Caco-2 (cell line): ENCODE measurements around the gene C6orf132. TPM values are rescaled to one million over a fixed set of nuclear protein-coding genes. Genes with fewer than 3 reads are reported as not detected.

Experiments used
- BruUV-seq: library from RNA; stranded (reverse); fragments of 400-500 nt; replicated peaks from 2 replicates; lab custom pipeline; 2021; lab: Mats Ljungman, UMichigan
- CTCF ChIA-PET: fragments of 300-600 bp; sonication (Branson Sonifier 250); formaldehyde crosslinking; loops from one replicate; lab custom pipeline; 2022; ENCODE audit warnings: antibody characterized with exemption; lab: Charles Lee
- POLR2A ChIA-PET: fragments of 300-600 bp; sonication (Branson Sonifier 250); formaldehyde crosslinking; loops from one replicate; lab custom pipeline; 2022; ENCODE audit warnings: antibody characterized with exemption; lab: Charles Lee
- DNase-seq, 2 experiments: peaks; one replicate each; pipeline versions ENCODE4 v3.0.0 to v3.0.0-alpha.2; 2020 to 2022
- H3K27me3 ChIP-seq: replicated peaks from 2 replicates; pipeline ENCODE4 v1.6.0; 2011; ENCODE audit warnings: low read length; ENCODE audit not compliant: control insufficient read depth, insufficient read depth
- H3K36me3 ChIP-seq: 2 replicates; pipeline ENCODE4 v1.5.1; 2011; ENCODE audit warnings: low read length; ENCODE audit not compliant: control insufficient read depth, insufficient read depth
- H3K4me1 ChIP-seq: fragments of 250-450 bp; sonication (Bioruptor Pico); 2 replicates; pipeline ENCODE4 v1.5.1; 2020; ENCODE audit warnings: mild to moderate bottlenecking
- H3K4me3 ChIP-seq: 2 replicates; pipeline ENCODE4 v1.5.1; 2011; ENCODE audit warnings: low read depth, mild to moderate bottlenecking, control low read depth, low read length
- H3K9me3 ChIP-seq: fragments of 250-450 bp; sonication (Bioruptor Pico); 2 replicates; pipeline ENCODE4 v1.5.1; 2020; ENCODE audit warnings: mild to moderate bottlenecking, moderate library complexity
- H3K27ac Mint-ChIP-seq: one replicate; pipeline ENCODE4 v1.8.0; 2022; ENCODE audit warnings: mixed read lengths; ENCODE audit not compliant: unreplicated experiment
- H3K27me3 Mint-ChIP-seq: one replicate; pipeline ENCODE4 v1.8.0; 2022; ENCODE audit warnings: mixed read lengths; ENCODE audit not compliant: insufficient read depth, unreplicated experiment
- H3K36me3 Mint-ChIP-seq: one replicate; pipeline ENCODE4 v1.8.0; 2022; ENCODE audit warnings: mild to moderate bottlenecking, mixed read lengths; ENCODE audit not compliant: insufficient read depth, unreplicated experiment
- H3K4me1 Mint-ChIP-seq: one replicate; pipeline ENCODE4 v1.8.0; 2022; ENCODE audit warnings: low read depth, mixed read lengths; ENCODE audit not compliant: unreplicated experiment
- H3K4me3 Mint-ChIP-seq: one replicate; pipeline ENCODE4 v1.8.0; 2022; ENCODE audit warnings: mild to moderate bottlenecking, moderate library complexity, mixed read lengths; ENCODE audit not compliant: unreplicated experiment
- H3K9me3 Mint-ChIP-seq: one replicate; pipeline ENCODE4 v1.8.0; 2022; ENCODE audit warnings: mixed read lengths; ENCODE audit not compliant: unreplicated experiment
- intact Hi-C: fragments of 100-400 bp; cut with micrococcal nuclease; formaldehyde crosslinking; loops from one replicate; pipeline ENCODE4 v1.10.0; 2022; ENCODE audit not compliant: unreplicated experiment
- total RNA-seq: library from RNA; stranded (reverse); gene quantifications from 2 replicates; pipeline ENCODE4 v1.2.3, GENCODE V29; 2022
- TF ChIP-seq, protein P1 (sequence below), 2 experiments: fragments of 200-600 bp in 1 of 2; IDR thresholded peaks; 1 replicate in 1 of 2; 2 replicates in 1 of 2; pipeline versions ENCODE4 v1.5.1 to v1.8.0; 2011 to 2022; ENCODE audit warnings: antibody characterized with exemption in 1 of 2, control low read depth in 1 of 2, inconsistent platforms in 1 of 2, low read depth in 1 of 2, low read length in 1 of 2, mild to moderate bottlenecking in 1 of 2, moderate library complexity in 1 of 2; ENCODE audit not compliant: insufficient read depth in 1 of 2, severe bottlenecking in 1 of 2, unreplicated experiment in 1 of 2

The C6orf132 gene
- total RNA-seq, 1 experiment from 2014 or later: 56.2 TPM

DNA sequence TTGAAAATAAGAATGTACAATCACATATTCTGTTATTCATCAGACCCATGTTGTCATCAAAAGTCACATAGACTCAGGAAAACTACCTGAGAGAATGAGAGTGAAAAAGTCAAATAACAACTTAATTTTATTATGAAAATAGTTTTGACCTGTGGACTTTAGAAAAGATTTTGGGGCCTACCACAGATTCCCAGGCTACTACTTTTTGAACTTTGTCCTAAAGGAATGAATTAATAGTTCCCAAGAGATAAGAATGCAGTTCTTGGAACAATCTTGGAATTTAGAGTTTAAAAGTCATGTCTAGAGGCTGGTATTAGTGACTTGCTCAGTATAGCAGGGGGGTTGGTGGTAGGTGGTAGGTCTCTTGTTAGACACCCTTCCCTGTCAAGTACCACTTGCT lies 88.8 kb downstream of the C6orf132 start:
- Histone ChIP-seq H3K27me3 (no peaks in the 10 kb centered on the region), H3K9me3 (no peaks in the 10 kb centered on the region), H3K36me3 (peaks cover 4% of the 10 kb centered on the region), H3K4me1 (peaks cover 14% of the 10 kb centered on the region; the same call in 1 of the 2 replicates), H3K4me3 (no peak overlapping the region)
- Mint-ChIP-seq H3K36me3 (peaks cover 61% of the 10 kb centered on the region), H3K9me3 (no peaks in the 10 kb centered on the region), H3K27me3 (no peaks in the 10 kb centered on the region), H3K27ac (no peak overlapping the region), H3K4me1 (no peaks in the 10 kb centered on the region), H3K4me3 (no peak overlapping the region)
- TF ChIP-seq, protein P1, sequence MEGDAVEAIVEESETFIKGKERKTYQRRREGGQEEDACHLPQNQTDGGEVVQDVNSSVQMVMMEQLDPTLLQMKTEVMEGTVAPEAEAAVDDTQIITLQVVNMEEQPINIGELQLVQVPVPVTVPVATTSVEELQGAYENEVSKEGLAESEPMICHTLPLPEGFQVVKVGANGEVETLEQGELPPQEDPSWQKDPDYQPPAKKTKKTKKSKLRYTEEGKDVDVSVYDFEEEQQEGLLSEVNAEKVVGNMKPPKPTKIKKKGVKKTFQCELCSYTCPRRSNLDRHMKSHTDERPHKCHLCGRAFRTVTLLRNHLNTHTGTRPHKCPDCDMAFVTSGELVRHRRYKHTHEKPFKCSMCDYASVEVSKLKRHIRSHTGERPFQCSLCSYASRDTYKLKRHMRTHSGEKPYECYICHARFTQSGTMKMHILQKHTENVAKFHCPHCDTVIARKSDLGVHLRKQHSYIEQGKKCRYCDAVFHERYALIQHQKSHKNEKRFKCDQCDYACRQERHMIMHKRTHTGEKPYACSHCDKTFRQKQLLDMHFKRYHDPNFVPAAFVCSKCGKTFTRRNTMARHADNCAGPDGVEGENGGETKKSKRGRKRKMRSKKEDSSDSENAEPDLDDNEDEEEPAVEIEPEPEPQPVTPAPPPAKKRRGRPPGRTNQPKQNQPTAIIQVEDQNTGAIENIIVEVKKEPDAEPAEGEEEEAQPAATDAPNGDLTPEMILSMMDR (IDR thresholded peaks at IDR 0.05; ENCODE audit: insufficient read depth in 1 of 2, low read depth in 1 of 2, low read length in 1 of 2, severe bottlenecking in 1 of 2, unreplicated experiment in 1 of 2): no peak
- POLR2A ChIA-PET: no interaction called here
- no peak for DNase-seq
- no TSS peak for BruUV-seq
- intact Hi-C loops: loop anchor here (2.0 kb wide), 1 partner anchor 61 kb away; no protein-coding TSS in a partner anchor
- CTCF ChIA-PET: no interaction called here

DNA sequence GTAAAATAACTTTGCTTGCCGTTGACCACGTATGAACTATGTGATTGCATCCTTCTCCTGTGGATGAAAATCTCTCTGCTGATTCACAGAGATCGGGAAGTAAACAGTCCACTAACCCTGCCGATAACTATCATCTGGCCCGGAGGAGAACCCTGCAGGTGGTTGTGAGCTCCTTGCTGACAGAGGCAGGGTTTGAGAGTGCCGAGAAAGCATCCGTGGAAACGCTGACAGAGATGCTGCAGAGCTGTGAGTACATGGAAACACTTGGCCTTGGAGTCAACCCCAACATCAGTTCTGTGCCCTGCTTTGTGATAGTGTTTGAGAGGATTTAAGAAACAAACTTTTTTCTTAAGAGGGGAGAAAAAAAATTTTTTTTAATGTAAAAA lies 91.2 kb downstream of the C6orf132 start:
- BruUV-seq: no TSS peak
- Histone ChIP-seq H3K27me3 (no peaks in the 10 kb centered on the region), H3K9me3 (no peaks in the 10 kb centered on the region), H3K4me3 (peak overlapping the region; percentile 71), H3K4me1 (peaks cover 14% of the 10 kb centered on the region; the same call in 1 of the 2 replicates), H3K36me3 (peaks cover 2% of the 10 kb centered on the region)
- intact Hi-C loops: no loop called here
- peaks cover 41% of the 10 kb centered on the region for H3K36me3 Mint-ChIP-seq
- no peaks in the 10 kb centered on the region for H3K27me3 Mint-ChIP-seq
- POLR2A ChIA-PET: interaction anchor here (0.6 to 1.3 kb wide), 8 partner anchors 9 to 979 kb away, joined by 3 to 9 read pairs (median 3); partner anchors contain the start of genes BYSL, C6orf132, MED20 and OARD1
- H3K9me3 Mint-ChIP-seq: no peaks in the 10 kb centered on the region
- H3K4me3 Mint-ChIP-seq: peak overlapping the region; percentile 95
- no peak for DNase-seq
- H3K4me1 Mint-ChIP-seq: no peaks in the 10 kb centered on the region
- TF ChIP-seq, protein P1 (IDR thresholded peaks at IDR 0.05; ENCODE audit: insufficient read depth in 1 of 2, low read depth in 1 of 2, low read length in 1 of 2, severe bottlenecking in 1 of 2, unreplicated experiment in 1 of 2): no peak
- H3K27ac Mint-ChIP-seq: peak overlapping the region; percentile 98
- CTCF ChIA-PET: interaction anchor here (0.7 to 2.1 kb wide), 5 partner anchors 20 to 264 kb away, joined by 3 to 13 read pairs (median 3); partner anchors contain the start of genes BYSL, MED20 and TOMM6

Other genes with a start within 250 kb of the C6orf132 start
- gene USP49, start 247.2 kb downstream of the C6orf132 start, total RNA-seq: 17.9 and 18.5 TPM in 2 replicates
- gene MED20, start 221.5 kb downstream of the C6orf132 start, total RNA-seq: 40.0 and 43.7 TPM in 2 replicates
- 42.6 and 45.9 TPM in 2 replicates for gene BYSL, start 221.1 kb downstream of the C6orf132 start, total RNA-seq
- 24.7 and 26.9 TPM in 2 replicates for gene CCND3, start 200.8 kb downstream of the C6orf132 start, total RNA-seq
- gene TAF8, start 92.1 kb downstream of the C6orf132 start, total RNA-seq: 35.0 and 37.7 TPM in 2 replicates
- gene GUCA1A, start 30.7 kb upstream of the C6orf132 start, total RNA-seq: not detected in 2 replicates
- 0.73 and 0.77 TPM in 2 replicates for gene GUCA1B, start 52.3 kb upstream of the C6orf132 start, total RNA-seq
- 32.3 and 38.6 TPM in 2 replicates for gene MRPS10, start 75.2 kb upstream of the C6orf132 start, total RNA-seq